HCT116 (cell line): Measurements from ENCODE around the gene DYNC2LI1. TPM values are rescaled to one million over a fixed set of nuclear protein-coding genes. Genes with fewer than 3 reads are reported as not detected.

ENCODE experiments used
- ATAC-seq: fragments of 200-7000 bp; cut with Tn5 transposase; 2 replicates; pipeline ENCODE4 v1.9.1; 2020; ENCODE audit warnings: mild to moderate bottlenecking, moderate library complexity
- Bru-seq: library from RNA; stranded (reverse); fragments of 400-500 nt; gene quantifications from one replicate; lab custom pipeline; 2021; lab: Mats Ljungman, UMichigan
- BruChase-seq, 2 experiments: library from RNA; stranded (reverse); fragments of 400-500 nt; gene quantifications; one replicate each; lab custom pipeline; 2021; lab: Mats Ljungman, UMichigan
- BruUV-seq: library from RNA; stranded (reverse); fragments of 400-500 nt; replicated peaks from 2 replicates; lab custom pipeline; 2021; lab: Mats Ljungman, UMichigan
- CTCF ChIA-PET: fragments of 300-600 bp; sonication (Branson Sonifier 250); formaldehyde crosslinking; loops from one replicate; lab custom pipeline; 2021; ENCODE audit warnings: antibody characterized with exemption; lab: Charles Lee
- POLR2A ChIA-PET: fragments of 300-600, 350-600 bp; sonication (Branson Sonifier 250); formaldehyde crosslinking; loops from one replicate; lab custom pipeline; 2021; ENCODE audit warnings: antibody characterized with exemption; lab: Charles Lee
- RAD21 ChIA-PET, 2 experiments: fragments of 300-600 bp; sonication (Branson Sonifier 250); formaldehyde crosslinking; loops; one replicate each; lab custom pipeline; 2023; ENCODE audit warnings: low total read pairs in 2 of 2; ENCODE audit not compliant: uncharacterized antibody in 2 of 2, unreplicated experiment in 2 of 2, low non-redundant PET in 1 of 2; lab: Charles Lee
- DNase-seq: peaks from one replicate; pipeline ENCODE4 v3.0.0-alpha.2; 2010; ENCODE audit warnings: low read depth, low spot score
- H2AFZ ChIP-seq: fragments of 200-600 bp; shearing (Covaris generic), sonication (generic); 2 replicates; pipeline ENCODE4 v1.6.1; 2017; ENCODE audit warnings: low read depth, mixed run types, mixed read lengths, antibody characterized with exemption, low read length; ENCODE audit not compliant: poor library complexity, severe bottlenecking
- H3K27ac ChIP-seq: 2 replicates; pipeline ENCODE4 v1.5.1; 2012; ENCODE audit warnings: low read depth, low read length
- H3K27me3 ChIP-seq: fragments of 200-600 bp; sonication (generic); 2 replicates; pipeline ENCODE4 v1.6.1; 2016; ENCODE audit warnings: mixed run types, low read length, mixed read lengths; ENCODE audit not compliant: insufficient read depth
- H3K36me3 ChIP-seq, 2 experiments: fragments of 200-500 bp in 1 of 2; fragments of 200-600 bp in 1 of 2; sonication (Bioruptor generic) in 1 of 2; sonication (generic) in 1 of 2; 2 replicates each; pipeline versions ENCODE4 v1.5.1 to v1.6.1; 2014 to 2016; ENCODE audit warnings: low read length in 2 of 2, inconsistent platforms in 1 of 2, mixed read lengths in 1 of 2, mixed run types in 1 of 2; ENCODE audit not compliant: insufficient read depth in 2 of 2, control insufficient read depth in 1 of 2
- H3K4me1 ChIP-seq, 2 experiments: fragments of 200-600 bp in 1 of 2; sonication (generic) in 1 of 2; 2 replicates each; pipeline versions ENCODE4 v1.5.1 to v1.6.1; 2012 to 2017; ENCODE audit warnings: low read length in 2 of 2, inconsistent platforms in 1 of 2, mild to moderate bottlenecking in 1 of 2, mixed read lengths in 1 of 2, mixed run types in 1 of 2, moderate library complexity in 1 of 2; ENCODE audit not compliant: insufficient read depth in 2 of 2, control insufficient read depth in 1 of 2
- H3K4me2 ChIP-seq: fragments of 200-600 bp; sonication (generic); 2 replicates; pipeline ENCODE4 v1.6.1; 2017; ENCODE audit warnings: mixed run types, low read length, mixed read lengths
- H3K4me3 ChIP-seq, 2 experiments: fragments of 200-600 bp in 1 of 2; sonication (generic) in 1 of 2; replicated peaks in 1 of 2; 2 replicates each; pipeline ENCODE4 v1.5.1; 2011 to 2016; ENCODE audit warnings: low read length in 2 of 2, control low read depth in 1 of 2, low read depth in 1 of 2, mild to moderate bottlenecking in 1 of 2, mixed read lengths in 1 of 2, mixed run types in 1 of 2
- H3K79me2 ChIP-seq: fragments of 200-600 bp; sonication (generic); 2 replicates; pipeline ENCODE4 v1.6.1; 2017; ENCODE audit warnings: mild to moderate bottlenecking, mixed run types, low read length, moderate library complexity, mixed read lengths; ENCODE audit not compliant: insufficient read depth
- H3K9ac ChIP-seq: fragments of 200-600 bp; sonication (generic); 2 replicates; pipeline ENCODE4 v1.6.1; 2016; ENCODE audit warnings: low read length, mixed read lengths
- H3K9me2 ChIP-seq: fragments of 200-600 bp; sonication (generic), shearing (Covaris generic); 2 replicates; pipeline ENCODE4 v1.6.1; 2017; ENCODE audit warnings: mixed run types, mild to moderate bottlenecking, moderate library complexity; ENCODE audit not compliant: insufficient read depth
- H3K9me3 ChIP-seq, 2 experiments: fragments of 200-500 bp in 1 of 2; fragments of 200-600 bp in 1 of 2; sonication (Bioruptor generic) in 1 of 2; sonication (generic) in 1 of 2; 2 replicates each; pipeline ENCODE4 v1.6.1; 2014 to 2017; ENCODE audit warnings: low read length in 2 of 2, mixed read lengths in 2 of 2, inconsistent platforms in 1 of 2, low read depth in 1 of 2, mild to moderate bottlenecking in 1 of 2, mixed run types in 1 of 2, moderate library complexity in 1 of 2; ENCODE audit not compliant: control insufficient read depth in 1 of 2, insufficient read depth in 1 of 2
- H4K20me1 ChIP-seq: fragments of 200-600 bp; sonication (generic), shearing (Covaris generic); 2 replicates; pipeline ENCODE4 v1.6.1; 2017; ENCODE audit warnings: mixed run types, mild to moderate bottlenecking, moderate library complexity; ENCODE audit not compliant: insufficient read depth
- CBX3 ChIP-seq: IDR thresholded peaks from 2 replicates; pipeline ENCODE4 v1.6.1; 2012; ENCODE audit warnings: low read depth
- CEBPB ChIP-seq: IDR thresholded peaks from 2 replicates; pipeline ENCODE4 v1.6.1; 2012; ENCODE audit warnings: low read depth
- ELF1 ChIP-seq: IDR thresholded peaks from 2 replicates; pipeline ENCODE4 v1.6.1; 2012; ENCODE audit warnings: low read depth, borderline replicate concordance
- EZH2 ChIP-seq: fragments of 200-600 bp; sonication (generic); IDR thresholded peaks from 2 replicates; pipeline ENCODE4 v1.6.1; 2017; ENCODE audit warnings: antibody characterized with exemption, mixed run types
- EZH2phosphoT487 ChIP-seq: fragments of 200-600 bp; IDR thresholded peaks from 2 replicates; pipeline ENCODE4 v1.6.1; 2018; ENCODE audit warnings: antibody characterized with exemption, borderline replicate concordance
- FOSL1 ChIP-seq: IDR thresholded peaks from 2 replicates; pipeline ENCODE4 v1.6.1; 2012; ENCODE audit warnings: low read depth
- POLR2A ChIP-seq: IDR thresholded peaks from 2 replicates; pipeline ENCODE4 v1.7.0; 2011; ENCODE audit warnings: borderline replicate concordance; ENCODE audit not compliant: insufficient read depth, insufficient read length; ENCODE audit errors: extremely low read depth
- POLR2AphosphoS5 ChIP-seq: IDR thresholded peaks from 2 replicates; pipeline ENCODE4 v1.6.1; 2011; ENCODE audit warnings: mild to moderate bottlenecking, low read depth, low read length, moderate library complexity
- RAD21 ChIP-seq: IDR thresholded peaks from 2 replicates; pipeline ENCODE4 v1.6.1; 2012; ENCODE audit warnings: low read depth, mild to moderate bottlenecking
- SIN3A ChIP-seq: IDR thresholded peaks from 2 replicates; pipeline ENCODE4 v1.6.1; 2012; ENCODE audit warnings: low read depth
- SRF ChIP-seq: IDR thresholded peaks from 2 replicates; pipeline ENCODE4 v1.6.1; 2012; ENCODE audit warnings: low read depth
- TCF7L2 ChIP-seq: IDR thresholded peaks from 2 replicates; pipeline ENCODE4 v1.7.0; 2011; ENCODE audit warnings: borderline replicate concordance, inconsistent platforms; ENCODE audit not compliant: insufficient read depth, insufficient read length; ENCODE audit errors: extremely low read depth
- YY1 ChIP-seq: IDR thresholded peaks from 2 replicates; pipeline ENCODE4 v1.6.1; 2011; ENCODE audit warnings: low read length, low read depth, moderate library complexity, mild to moderate bottlenecking; ENCODE audit not compliant: insufficient replicate concordance; ENCODE audit errors: extremely low read depth
- ZFX ChIP-seq: fragments of 450-650 bp; IDR thresholded peaks from 2 replicates; pipeline ENCODE4 v1.6.1; 2017
- ZNF274 ChIP-seq: fragments of 200-500 bp; sonication (Bioruptor generic); IDR thresholded peaks from 2 replicates; pipeline ENCODE4 v1.6.1; 2014; ENCODE audit warnings: mild to moderate bottlenecking, low read depth, low read length, inconsistent platforms
- intact Hi-C: fragments of 100-400 bp; cut with micrococcal nuclease; formaldehyde crosslinking; loops from 2 replicates; pipeline ENCODE4 v1.10.0; 2022
- long read RNA-seq: library from polyadenylated mRNA; unstranded; transcript quantifications from one replicate; pipeline ENCODE4 v2.0.0, GENCODE V29; 2021; ENCODE audit not compliant: unreplicated experiment
- polyA plus RNA-seq: library from polyadenylated mRNA; unstranded; fragments of >200 nt; gene quantifications from 2 replicates; pipeline ENCODE4 v1.2.1, GENCODE V29; 2012; ENCODE audit warnings: missing spikeins
- total RNA-seq: library from RNA; stranded (reverse); gene quantifications from one replicate; pipeline ENCODE4 v1.2.1, GENCODE V29; 2021; ENCODE audit not compliant: unreplicated experiment
- TF ChIP-seq, protein P1 (sequence below): IDR thresholded peaks from 2 replicates; pipeline ENCODE4 v1.6.1; 2012
- TF ChIP-seq, protein P2 (sequence below): IDR thresholded peaks from 2 replicates; pipeline ENCODE4 v1.6.1; 2012; ENCODE audit warnings: low read depth
- TF ChIP-seq, protein P3 (sequence below), 3 experiments: fragments of 200-600 bp in 1 of 3; sonication (generic) in 1 of 3; IDR thresholded peaks in 2 of 3; conservative IDR thresholded peaks in 1 of 3; 2 replicates each; pipeline ENCODE4 v1.5.1; 2012 to 2017; ENCODE audit warnings: low read depth in 2 of 3, low read length in 2 of 3, antibody characterized with exemption in 1 of 3, borderline replicate concordance in 1 of 3, control low read depth in 1 of 3, mild to moderate bottlenecking in 1 of 3, mixed read lengths in 1 of 3, mixed run types in 1 of 3, moderate library complexity in 1 of 3; ENCODE audit not compliant: insufficient read depth in 1 of 3
- TF ChIP-seq, protein P4 (sequence below): IDR thresholded peaks from 2 replicates; pipeline ENCODE4 v1.6.1; 2012

DYNC2LI1 gene
- total RNA-seq: 16.7 TPM
- 4.8 and 6.7 TPM in 2 replicates for polyA plus RNA-seq
- Bru-seq, nascent RNA: percentile 60 among the genes with signal in this experiment
- BruChase-seq, experiment 1, labeled RNA remaining after a 6-hour chase: percentile 62 among the genes with signal in this experiment
- percentile 69 among the genes with signal in this experiment for BruChase-seq, experiment 2, labeled RNA remaining after a 2-hour chase
- long read RNA-seq, transcript DYNC2LI1-201 (13 exons, 1,399 nt): major isoform, 8 of 19 reads
- long read RNA-seq, partial matches to known transcripts: 3 of 19 reads
- long read RNA-seq, other reads (novel, unspliced or antisense): 3 of 19 reads

DNA sequence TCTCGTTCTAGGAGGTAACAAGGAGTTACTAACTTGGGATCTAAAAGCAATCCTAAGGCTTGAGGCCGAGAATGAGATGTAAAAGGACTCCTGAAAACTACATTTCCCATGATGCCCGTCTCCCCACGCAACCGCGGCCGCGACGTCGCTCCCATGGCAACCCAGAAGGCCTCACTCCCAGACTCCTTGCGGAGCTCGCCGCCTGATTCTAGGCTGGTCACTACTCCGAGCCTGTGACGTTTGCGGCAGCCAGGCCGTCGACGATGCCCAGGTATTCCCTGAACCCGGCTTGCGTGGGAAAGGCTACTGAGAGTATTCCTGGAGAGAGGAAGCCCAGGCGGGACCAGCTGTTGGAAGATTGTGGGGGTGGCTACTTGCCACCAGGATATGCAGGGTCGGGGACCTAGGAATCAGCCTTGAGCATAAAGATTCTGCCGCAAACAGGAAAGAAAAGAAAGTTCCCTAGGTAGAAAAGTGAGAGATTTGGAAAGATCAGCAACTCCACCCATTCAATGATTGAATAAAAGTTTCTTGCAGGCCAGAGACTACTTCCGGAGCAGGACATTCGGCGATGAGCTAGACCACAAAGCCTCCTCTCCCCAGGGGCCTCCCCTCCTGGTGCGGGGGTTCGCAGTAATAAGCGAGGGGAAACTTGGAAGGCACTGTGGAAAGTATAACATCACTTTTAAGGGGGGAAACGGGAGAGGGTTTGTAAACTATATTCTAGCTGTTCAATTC, at the start of gene DYNC2LI1:
Gene DYNC2LI1 (plus strand): TSS at position 164 of the 738 bp plus-strand sequence. CDS start 100 bp downstream, at position 264.
- BruUV-seq: TSS peak; percentile 72
- peak; percentile 69; the same call in 1 of the 2 replicates for TF ChIP-seq SIN3A
- no peak for TF ChIP-seq RAD21
- no peak for TF ChIP-seq SRF
- TF ChIP-seq EZH2: no peak
- TF ChIP-seq ZNF274: no peak
- no peak; the same call in 1 of the 2 replicates for TF ChIP-seq CBX3
- TF ChIP-seq CEBPB: no peak
- TF ChIP-seq POLR2AphosphoS5: peak; percentile 89
- TF ChIP-seq, protein P1, sequence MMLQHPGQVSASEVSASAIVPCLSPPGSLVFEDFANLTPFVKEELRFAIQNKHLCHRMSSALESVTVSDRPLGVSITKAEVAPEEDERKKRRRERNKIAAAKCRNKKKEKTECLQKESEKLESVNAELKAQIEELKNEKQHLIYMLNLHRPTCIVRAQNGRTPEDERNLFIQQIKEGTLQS: no peak
- TF ChIP-seq, protein P2, sequence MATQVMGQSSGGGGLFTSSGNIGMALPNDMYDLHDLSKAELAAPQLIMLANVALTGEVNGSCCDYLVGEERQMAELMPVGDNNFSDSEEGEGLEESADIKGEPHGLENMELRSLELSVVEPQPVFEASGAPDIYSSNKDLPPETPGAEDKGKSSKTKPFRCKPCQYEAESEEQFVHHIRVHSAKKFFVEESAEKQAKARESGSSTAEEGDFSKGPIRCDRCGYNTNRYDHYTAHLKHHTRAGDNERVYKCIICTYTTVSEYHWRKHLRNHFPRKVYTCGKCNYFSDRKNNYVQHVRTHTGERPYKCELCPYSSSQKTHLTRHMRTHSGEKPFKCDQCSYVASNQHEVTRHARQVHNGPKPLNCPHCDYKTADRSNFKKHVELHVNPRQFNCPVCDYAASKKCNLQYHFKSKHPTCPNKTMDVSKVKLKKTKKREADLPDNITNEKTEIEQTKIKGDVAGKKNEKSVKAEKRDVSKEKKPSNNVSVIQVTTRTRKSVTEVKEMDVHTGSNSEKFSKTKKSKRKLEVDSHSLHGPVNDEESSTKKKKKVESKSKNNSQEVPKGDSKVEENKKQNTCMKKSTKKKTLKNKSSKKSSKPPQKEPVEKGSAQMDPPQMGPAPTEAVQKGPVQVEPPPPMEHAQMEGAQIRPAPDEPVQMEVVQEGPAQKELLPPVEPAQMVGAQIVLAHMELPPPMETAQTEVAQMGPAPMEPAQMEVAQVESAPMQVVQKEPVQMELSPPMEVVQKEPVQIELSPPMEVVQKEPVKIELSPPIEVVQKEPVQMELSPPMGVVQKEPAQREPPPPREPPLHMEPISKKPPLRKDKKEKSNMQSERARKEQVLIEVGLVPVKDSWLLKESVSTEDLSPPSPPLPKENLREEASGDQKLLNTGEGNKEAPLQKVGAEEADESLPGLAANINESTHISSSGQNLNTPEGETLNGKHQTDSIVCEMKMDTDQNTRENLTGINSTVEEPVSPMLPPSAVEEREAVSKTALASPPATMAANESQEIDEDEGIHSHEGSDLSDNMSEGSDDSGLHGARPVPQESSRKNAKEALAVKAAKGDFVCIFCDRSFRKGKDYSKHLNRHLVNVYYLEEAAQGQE: no peak
- TF ChIP-seq, protein P3, sequence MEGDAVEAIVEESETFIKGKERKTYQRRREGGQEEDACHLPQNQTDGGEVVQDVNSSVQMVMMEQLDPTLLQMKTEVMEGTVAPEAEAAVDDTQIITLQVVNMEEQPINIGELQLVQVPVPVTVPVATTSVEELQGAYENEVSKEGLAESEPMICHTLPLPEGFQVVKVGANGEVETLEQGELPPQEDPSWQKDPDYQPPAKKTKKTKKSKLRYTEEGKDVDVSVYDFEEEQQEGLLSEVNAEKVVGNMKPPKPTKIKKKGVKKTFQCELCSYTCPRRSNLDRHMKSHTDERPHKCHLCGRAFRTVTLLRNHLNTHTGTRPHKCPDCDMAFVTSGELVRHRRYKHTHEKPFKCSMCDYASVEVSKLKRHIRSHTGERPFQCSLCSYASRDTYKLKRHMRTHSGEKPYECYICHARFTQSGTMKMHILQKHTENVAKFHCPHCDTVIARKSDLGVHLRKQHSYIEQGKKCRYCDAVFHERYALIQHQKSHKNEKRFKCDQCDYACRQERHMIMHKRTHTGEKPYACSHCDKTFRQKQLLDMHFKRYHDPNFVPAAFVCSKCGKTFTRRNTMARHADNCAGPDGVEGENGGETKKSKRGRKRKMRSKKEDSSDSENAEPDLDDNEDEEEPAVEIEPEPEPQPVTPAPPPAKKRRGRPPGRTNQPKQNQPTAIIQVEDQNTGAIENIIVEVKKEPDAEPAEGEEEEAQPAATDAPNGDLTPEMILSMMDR (IDR thresholded peaks at IDR 0.05 in 2 of 3, conservative IDR thresholded peaks at IDR 0.05 in 1 of 3; ENCODE audit: borderline replicate concordance in 1 of 3, insufficient read depth in 1 of 3, low read depth in 2 of 3, low read length in 2 of 3): no peak
- peak; percentile 72 for TF ChIP-seq POLR2A
- peak; percentile 14 for TF ChIP-seq TCF7L2
- TF ChIP-seq EZH2phosphoT487: no peak
- TF ChIP-seq FOSL1: no peak
- TF ChIP-seq ELF1: no peak
- TF ChIP-seq ZFX: peak; percentile 65; the same call in 1 of the 2 replicates
- no peak for TF ChIP-seq YY1
- TF ChIP-seq, protein P4, sequence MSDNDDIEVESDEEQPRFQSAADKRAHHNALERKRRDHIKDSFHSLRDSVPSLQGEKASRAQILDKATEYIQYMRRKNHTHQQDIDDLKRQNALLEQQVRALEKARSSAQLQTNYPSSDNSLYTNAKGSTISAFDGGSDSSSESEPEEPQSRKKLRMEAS: peak; percentile 73

More for the DNA sequence above, at the start of gene DYNC2LI1:
- intact Hi-C loops: no loop called here
- RAD21 ChIA-PET: no interaction called here
- peaks cover 2 to 6% of the 10 kb centered on the region in 2 experiments; a peak in 1 of 4 replicates for H3K4me1 ChIP-seq
- H3K9me3 ChIP-seq: no peaks in the 10 kb centered on the region
- peak; percentile 100 for ATAC-seq
- CTCF ChIA-PET: interaction anchor here (1.7 kb wide), 1 partner anchor 169 kb away, joined by 4 read pairs; no protein-coding TSS in a partner anchor
- no peaks in the 10 kb centered on the region for H4K20me1 ChIP-seq
- no peaks in the 10 kb centered on the region for H3K36me3 ChIP-seq
- POLR2A ChIA-PET: interaction anchor here (1.0 to 1.4 kb wide), 2 partner anchors 8 to 20 kb away, joined by 3 to 4 read pairs; no protein-coding TSS in a partner anchor
- H3K9me2 ChIP-seq: no peaks in the 10 kb centered on the region
- DNase-seq: peak; percentile 89
- peak within 1 kb of the TSS; percentile 58 to 71 for H3K4me3 ChIP-seq
- H3K9ac ChIP-seq: peak within 1 kb of the TSS; percentile 73
- H3K4me2 ChIP-seq: peak within 1 kb of the TSS; percentile 82
- no peaks in the 10 kb centered on the region for H3K27me3 ChIP-seq
- H3K79me2 ChIP-seq: no peaks in the 10 kb centered on the region
- H2AFZ ChIP-seq: peak within 1 kb of the TSS; percentile 75
- peak within 1 kb of the TSS; percentile 67 for H3K27ac ChIP-seq
